A549 (cell line): ENCODE results near the gene WWC1. TPM values are rescaled to one million over a fixed set of nuclear protein-coding genes. Genes with fewer than 3 reads are reported as not detected.

Experiments
- ATAC-seq, 2 experiments: fragments of 200-7000 bp in 1 of 2; fragments of >200 bp in 1 of 2; cut with Nextera tagmentation in 1 of 2; cut with Tn5 transposase in 1 of 2; 3 replicates each; pipeline versions ENCODE4 v1.8.0 to v1.9.1; 2018 to 2020; ENCODE audit warnings: mild to moderate bottlenecking in 1 of 2, moderate library complexity in 1 of 2
- CTCF ChIA-PET: fragments of 300-600 bp; sonication (Branson Sonifier 250); formaldehyde crosslinking; extraction: SDS; loops from one replicate; lab custom pipeline; 2021; ENCODE audit warnings: antibody characterized with exemption, inconsistent platforms; lab: Yijun Ruan, JAX
- POLR2A ChIA-PET: fragments of 350-600 bp; formaldehyde crosslinking; extraction: SDS; loops from one replicate; lab custom pipeline; 2021; ENCODE audit warnings: antibody characterized with exemption, inconsistent platforms; lab: Yijun Ruan, JAX
- DNase-seq, 2 experiments: peaks; one replicate each; pipeline versions ENCODE4 v3.0.0 to v3.0.0-alpha.2; 2011 to 2016; ENCODE audit warnings: low read depth in 1 of 2, low spot score in 1 of 2
- FAIRE-seq: peaks from 2 replicates; lab custom pipeline; 2011; peaks lifted over from hg19 to GRCh38; lab: Jason Lieb, UNC
- H3K27ac ChIP-seq, 2 experiments: fragments of >200 bp; sonication (Bioruptor Twin); formaldehyde crosslinking; 3 replicates each; pipeline ENCODE4 v1.5.1; 2016 to 2017
- H3K4me1 ChIP-seq: fragments of >200 bp; sonication (Bioruptor Twin); formaldehyde crosslinking; 3 replicates; pipeline ENCODE4 v1.6.1; 2016
- H3K4me2 ChIP-seq: fragments of >200 bp; sonication (Bioruptor Twin); formaldehyde crosslinking; 3 replicates; pipeline ENCODE4 v1.6.1; 2016
- H3K4me3 ChIP-seq: fragments of >200 bp; sonication (Bioruptor Twin); formaldehyde crosslinking; 3 replicates; pipeline ENCODE4 v1.5.1; 2016
- H3K9me3 ChIP-seq: fragments of >200 bp; sonication (Bioruptor Twin); formaldehyde crosslinking; 3 replicates; pipeline ENCODE4 v1.6.1; 2016
- BHLHE40 ChIP-seq: IDR thresholded peaks from 2 replicates; pipeline ENCODE4 v1.6.1; 2012; ENCODE audit warnings: low read depth, low read length, inconsistent platforms
- CHD2 ChIP-seq: fragments of 150-350 bp; IDR thresholded peaks from 2 replicates; pipeline ENCODE4 v1.6.1; 2014; ENCODE audit warnings: low read length; ENCODE audit not compliant: partially characterized antibody
- ESRRA ChIP-seq: fragments of 150-350 bp; IDR thresholded peaks from 2 replicates; pipeline ENCODE4 v1.6.1; 2014; ENCODE audit warnings: mild to moderate bottlenecking, low read length, borderline replicate concordance
- HDAC2 ChIP-seq: fragments of 200-600 bp; sonication (generic); IDR thresholded peaks from 2 replicates; pipeline ENCODE4 v1.6.1; 2016
- HOXA7 ChIP-seq: fragments of 250-450 bp; sonication (Bioruptor Pico); IDR thresholded peaks from 2 replicates; pipeline ENCODE4 v1.5.0; 2020; ENCODE audit warnings: mild to moderate bottlenecking, moderate library complexity
- HOXB13 ChIP-seq: fragments of 250-450 bp; sonication (Bioruptor Pico); IDR thresholded peaks from 2 replicates; pipeline ENCODE4 v1.5.0; 2020; ENCODE audit warnings: low read depth, mild to moderate bottlenecking, moderate library complexity
- HOXB5 ChIP-seq: fragments of 250-450 bp; sonication (Bioruptor Pico); IDR thresholded peaks from 2 replicates; pipeline ENCODE4 v1.5.0; 2020; ENCODE audit warnings: mild to moderate bottlenecking, moderate library complexity
- JUNB ChIP-seq: fragments of >200 bp; sonication (Bioruptor Twin); formaldehyde crosslinking; IDR thresholded peaks from 2 replicates; pipeline ENCODE4 v1.6.1; 2016
- MAFK ChIP-seq: fragments of 450-650 bp; IDR thresholded peaks from 2 replicates; pipeline ENCODE4 v1.6.1; 2014; ENCODE audit not compliant: partially characterized antibody
- MYC ChIP-seq: IDR thresholded peaks from 2 replicates; pipeline ENCODE4 v1.6.1; 2012; ENCODE audit warnings: mild to moderate bottlenecking, inconsistent platforms, low read length, improper control_type of control experiment, borderline replicate concordance
- RARB ChIP-seq: fragments of 250-450 bp; sonication (Bioruptor Pico); IDR thresholded peaks from 2 replicates; pipeline ENCODE4 v1.8.0; 2021; ENCODE audit warnings: mild to moderate bottlenecking, moderate library complexity
- RFX5 ChIP-seq: fragments of 450-650 bp; IDR thresholded peaks from 2 replicates; pipeline ENCODE4 v1.7.1; 2014; ENCODE audit warnings: antibody characterized with exemption, mild to moderate bottlenecking, moderate library complexity
- TP53 ChIP-seq: fragments of 250-450 bp; sonication (Bioruptor Pico); IDR thresholded peaks from 2 replicates; pipeline ENCODE4 v1.5.0; 2021; ENCODE audit warnings: mild to moderate bottlenecking, moderate library complexity
- ZNF302 ChIP-seq: fragments of 250-450 bp; sonication (Bioruptor Pico); IDR thresholded peaks from 2 replicates; pipeline ENCODE4 v1.9.0; 2021; ENCODE audit warnings: inconsistent platforms, mild to moderate bottlenecking, moderate library complexity
- ZSCAN20 ChIP-seq: fragments of 250-450 bp; sonication (Bioruptor Pico); IDR thresholded peaks from 2 replicates; pipeline ENCODE4 v1.8.0; 2022; ENCODE audit warnings: mild to moderate bottlenecking, moderate library complexity
- WGBS: methylation state at CpG from one replicate; pipeline ENCODE4 v1.1.6; 2017; ENCODE audit errors: missing lambda C conversion rate; 5-methylcytosine and 5-hydroxymethylcytosine counted together
- polyA plus RNA-seq, 4 experiments: library from polyadenylated mRNA; depleted of rRNA in 3 of 4; stranded (reverse); fragments of >200 nt; fragmentation: RNase III in 1 of 4; extraction: RNeasy Plus Mini Kit Qiagen cat#74134 plus additional on column Dnase treatment in 1 of 4; gene quantifications; 2 replicates in 3 of 4; 3 replicates in 1 of 4; pipeline ENCODE4 v1.2.3, GENCODE V29; 2011 to 2017
- TF ChIP-seq, protein P1 (sequence below): fragments of >200 bp; sonication (Bioruptor Twin); formaldehyde crosslinking; IDR thresholded peaks from 3 replicates; pipeline ENCODE4 v1.6.1; 2016
- TF ChIP-seq, protein P2 (sequence below): fragments of 150-350 bp; IDR thresholded peaks from 2 replicates; pipeline ENCODE4 v1.6.1; 2014; ENCODE audit warnings: low read depth, mild to moderate bottlenecking, low read length
- TF ChIP-seq, protein P3 (sequence below): fragments of 250-450 bp; sonication (Bioruptor Pico); IDR thresholded peaks from 2 replicates; pipeline ENCODE4 v1.5.0; 2020; ENCODE audit warnings: low read depth, mild to moderate bottlenecking, moderate library complexity

The WWC1 gene
- polyA plus RNA-seq, 2 of the 4 experiments (the other 2 are of a cell fraction), result 88.5 to 98.1 TPM

DNA sequence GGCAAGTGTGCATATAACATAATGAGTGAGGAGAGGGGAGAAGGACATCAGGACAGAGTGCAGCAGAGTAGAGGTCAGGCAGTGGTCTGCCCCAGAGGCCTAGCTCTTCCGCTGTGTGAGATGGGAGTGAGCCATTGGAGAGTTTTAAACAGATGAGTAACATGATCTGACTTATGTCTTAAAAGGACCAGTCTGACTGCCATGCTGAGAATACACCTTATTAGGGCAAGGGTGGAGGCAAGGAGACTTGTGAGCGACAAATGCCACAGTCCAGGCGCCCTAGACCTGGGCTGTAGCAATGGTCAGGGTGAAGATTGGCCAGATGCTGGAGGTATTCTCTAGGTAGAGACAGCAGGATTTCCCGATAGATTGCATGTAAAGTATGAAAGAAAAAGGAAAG lies 83.1 kb downstream of the WWC1 start:
- H3K27ac ChIP-seq, result peak overlapping the region in 1 of 2 experiments; percentile 8; a peak in 1 of 6 replicates
- POLR2A ChIA-PET, result no interaction called here
- H3K9me3 ChIP-seq, result no peaks in the 10 kb centered on the region
- WGBS, result 93% methylated on average over 4 of the region's 4 CpGs
- ATAC-seq (peak; percentile 19 to 53; a peak in 4 of 6 replicates), DNase-seq (no peak), FAIRE-seq (no peak)
- H3K4me3 ChIP-seq, result no peak overlapping the region
- CTCF ChIA-PET, result interaction anchor here (0.6 to 2.2 kb wide), 4 partner anchors 9 to 105 kb away, joined by 4 to 10 read pairs (median 6); no protein-coding TSS in a partner anchor
- H3K4me1 ChIP-seq, result peaks cover 26% of the 10 kb centered on the region
- H3K4me2 ChIP-seq, result no peak overlapping the region
- TF ChIP-seq, protein P1, sequence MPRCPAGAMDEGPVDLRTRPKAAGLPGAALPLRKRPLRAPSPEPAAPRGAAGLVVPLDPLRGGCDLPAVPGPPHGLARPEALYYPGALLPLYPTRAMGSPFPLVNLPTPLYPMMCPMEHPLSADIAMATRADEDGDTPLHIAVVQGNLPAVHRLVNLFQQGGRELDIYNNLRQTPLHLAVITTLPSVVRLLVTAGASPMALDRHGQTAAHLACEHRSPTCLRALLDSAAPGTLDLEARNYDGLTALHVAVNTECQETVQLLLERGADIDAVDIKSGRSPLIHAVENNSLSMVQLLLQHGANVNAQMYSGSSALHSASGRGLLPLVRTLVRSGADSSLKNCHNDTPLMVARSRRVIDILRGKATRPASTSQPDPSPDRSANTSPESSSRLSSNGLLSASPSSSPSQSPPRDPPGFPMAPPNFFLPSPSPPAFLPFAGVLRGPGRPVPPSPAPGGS, result no peak
- TF ChIP-seq HOXB5 (CRISPR knock-in tag) (no peak), HDAC2 (no peak)

DNA sequence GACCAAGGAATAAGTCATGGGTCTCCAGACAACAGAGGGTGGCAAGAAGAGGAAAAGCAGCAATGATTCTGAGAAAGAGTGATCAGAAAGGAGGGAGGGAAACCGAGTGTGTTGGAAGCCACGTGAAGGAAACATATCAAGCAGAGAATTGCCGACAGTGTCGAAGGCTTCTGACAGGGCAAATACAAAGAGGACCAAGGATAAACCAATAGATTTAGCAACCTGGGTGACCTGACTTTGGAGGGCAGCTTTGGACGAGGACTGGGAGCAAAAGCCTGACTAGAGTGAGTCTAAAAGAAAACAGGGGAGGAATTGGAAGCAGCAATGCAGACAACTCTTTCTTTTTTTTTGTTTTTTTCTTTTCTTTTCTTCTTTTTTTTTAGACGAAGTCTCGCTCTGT lies 83.8 kb downstream of the WWC1 start:
- WGBS, result 89% methylated on average over 7 of the region's 7 CpGs
- H3K4me2 ChIP-seq, result no peak overlapping the region
- peaks cover 21% of the 10 kb centered on the region for H3K4me1 ChIP-seq
- ATAC-seq (no peak), DNase-seq (no peak), FAIRE-seq (no peak)
- CTCF ChIA-PET, result interaction anchor here (0.7 to 2.2 kb wide), 4 partner anchors 10 to 106 kb away, joined by 3 to 10 read pairs (median 6); no protein-coding TSS in a partner anchor
- no peaks in the 10 kb centered on the region for H3K9me3 ChIP-seq
- peak overlapping the region in 1 of 2 experiments; percentile 8; a peak in 2 of 6 replicates for H3K27ac ChIP-seq
- H3K4me3 ChIP-seq, result no peak overlapping the region
- TF ChIP-seq, protein P2, sequence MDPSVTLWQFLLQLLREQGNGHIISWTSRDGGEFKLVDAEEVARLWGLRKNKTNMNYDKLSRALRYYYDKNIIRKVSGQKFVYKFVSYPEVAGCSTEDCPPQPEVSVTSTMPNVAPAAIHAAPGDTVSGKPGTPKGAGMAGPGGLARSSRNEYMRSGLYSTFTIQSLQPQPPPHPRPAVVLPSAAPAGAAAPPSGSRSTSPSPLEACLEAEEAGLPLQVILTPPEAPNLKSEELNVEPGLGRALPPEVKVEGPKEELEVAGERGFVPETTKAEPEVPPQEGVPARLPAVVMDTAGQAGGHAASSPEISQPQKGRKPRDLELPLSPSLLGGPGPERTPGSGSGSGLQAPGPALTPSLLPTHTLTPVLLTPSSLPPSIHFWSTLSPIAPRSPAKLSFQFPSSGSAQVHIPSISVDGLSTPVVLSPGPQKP, result no peak
- TF ChIP-seq ZSCAN20 (CRISPR knock-in tag) (no peak), MAFK (no peak), HOXA7 (CRISPR knock-in tag) (no peak), ESRRA (no peak), TP53 (no peak)
- POLR2A ChIA-PET, result no interaction called here

DNA sequence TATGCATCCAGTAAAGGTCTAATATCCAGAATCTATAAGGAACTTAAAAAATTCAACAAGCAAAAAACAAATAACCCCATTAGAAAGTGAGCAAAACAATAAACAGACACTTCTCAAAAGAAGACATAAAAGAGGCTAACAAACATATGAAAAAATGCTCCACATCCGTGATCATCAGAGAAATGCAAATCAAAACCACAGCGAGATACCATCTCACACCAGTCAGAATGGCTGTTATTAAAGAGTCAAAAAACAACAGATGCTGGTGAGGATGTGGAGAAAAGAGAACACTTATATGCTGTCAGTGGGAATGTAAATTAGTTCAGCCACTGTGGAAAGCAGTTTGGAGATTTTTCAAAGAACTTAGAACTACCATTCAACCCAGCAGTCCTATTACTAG lies 86.1 kb downstream of the WWC1 start:
- DNase-seq, result no peak
- ATAC-seq, result no peak
- Histone ChIP-seq H3K4me1 (peaks cover 19% of the 10 kb centered on the region), H3K27ac (no peak overlapping the region), H3K4me3 (no peak overlapping the region), H3K9me3 (no peaks in the 10 kb centered on the region), H3K4me2 (no peak overlapping the region)
- POLR2A ChIA-PET, result no interaction called here
- CTCF ChIA-PET, result no interaction called here
- TF ChIP-seq RFX5 (no peak), JUNB (no peak), TP53 (no peak), CHD2 (no peak), HOXB5 (CRISPR knock-in tag) (no peak), HOXB13 (CRISPR knock-in tag) (no peak), BHLHE40 (no peak), ESRRA (no peak), ZNF302 (CRISPR knock-in tag) (no peak), MYC (no peak), RARB (no peak), HOXA7 (CRISPR knock-in tag) (no peak)
- TF ChIP-seq, protein P3, sequence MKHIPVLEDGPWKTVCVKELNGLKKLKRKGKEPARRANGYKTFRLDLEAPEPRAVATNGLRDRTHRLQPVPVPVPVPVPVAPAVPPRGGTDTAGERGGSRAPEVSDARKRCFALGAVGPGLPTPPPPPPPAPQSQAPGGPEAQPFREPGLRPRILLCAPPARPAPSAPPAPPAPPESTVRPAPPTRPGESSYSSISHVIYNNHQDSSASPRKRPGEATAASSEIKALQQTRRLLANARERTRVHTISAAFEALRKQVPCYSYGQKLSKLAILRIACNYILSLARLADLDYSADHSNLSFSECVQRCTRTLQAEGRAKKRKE (CRISPR knock-in tag), result no peak
- TF ChIP-seq, protein P1, result no peak
- no peak for FAIRE-seq
- WGBS, result 85% methylated on average over 2 of the region's 2 CpGs
